HL-60 (cell line): ENCODE results near the gene PRM1.

Experiments used
- DNase-seq, 2 experiments: peaks; one replicate each; pipeline ENCODE4 v3.0.0-alpha.2; 2010 to 2020; ENCODE audit warnings: low read depth in 1 of 2, low spot score in 1 of 2
- H3K27ac ChIP-seq: fragments of 250-450 bp; sonication (Bioruptor Pico); replicated peaks from 2 replicates; pipeline ENCODE4 v1.5.1; 2020; ENCODE audit warnings: mild to moderate bottlenecking, moderate library complexity
- H3K27me3 ChIP-seq: fragments of 250-450 bp; sonication (Bioruptor Pico); 2 replicates; pipeline ENCODE4 v1.5.1; 2021; ENCODE audit warnings: mild to moderate bottlenecking, moderate library complexity; ENCODE audit not compliant: insufficient read depth, poor library complexity, severe bottlenecking
- H3K4me3 ChIP-seq: replicated peaks from 2 replicates; pipeline ENCODE4 v1.5.1; 2011; ENCODE audit warnings: mild to moderate bottlenecking, control low read depth, low read length; ENCODE audit not compliant: insufficient read depth
- GABPA ChIP-seq: IDR thresholded peaks from 2 replicates; pipeline ENCODE4 v1.6.1; 2012; ENCODE audit warnings: low read depth
- POLR2AphosphoS5 ChIP-seq: IDR thresholded peaks from 2 replicates; pipeline ENCODE4 v1.6.1; 2012; ENCODE audit warnings: low read depth
- SPI1 ChIP-seq: IDR thresholded peaks from 2 replicates; pipeline ENCODE4 v1.6.1; 2012; ENCODE audit warnings: low read depth, mild to moderate bottlenecking, borderline replicate concordance
- TF ChIP-seq, protein P1 (sequence below): IDR thresholded peaks from 2 replicates; pipeline ENCODE4 v1.6.1; 2012; ENCODE audit warnings: low read depth; ENCODE audit not compliant: insufficient replicate concordance
- TF ChIP-seq, protein P2 (sequence below): IDR thresholded peaks from one replicate; pipeline ENCODE4 v1.5.1; 2011; ENCODE audit warnings: low read length, control low read depth, inconsistent platforms; ENCODE audit not compliant: insufficient read depth

PRM1 gene

DNA sequence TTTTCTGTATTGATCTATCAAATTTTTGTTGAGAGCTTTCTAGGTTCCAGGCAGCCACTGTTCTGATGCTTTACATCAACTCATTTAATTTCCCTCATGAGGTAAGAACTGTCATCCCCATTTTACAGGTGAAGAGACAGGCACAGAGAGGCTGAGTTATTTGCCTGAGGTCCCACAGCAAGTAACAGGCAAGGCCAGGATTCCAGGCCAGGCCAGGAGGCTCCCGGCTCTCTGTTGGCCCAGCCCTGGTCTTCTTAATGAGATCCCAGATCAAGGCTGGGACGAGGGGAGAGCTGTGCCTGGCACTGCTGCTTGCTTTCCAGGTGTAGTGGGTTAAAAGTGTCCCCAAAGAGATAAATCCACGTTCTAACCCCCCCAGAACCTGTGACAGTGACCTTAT lies 41.7 kb upstream of the PRM1 start:
- Histone ChIP-seq H3K27ac (no peak overlapping the region), H3K4me3 (no peak overlapping the region), H3K27me3 (no peaks in the 10 kb centered on the region)
- no peak for TF ChIP-seq SPI1
- TF ChIP-seq GABPA, result no peak
- TF ChIP-seq POLR2AphosphoS5, result no peak
- TF ChIP-seq, protein P1, sequence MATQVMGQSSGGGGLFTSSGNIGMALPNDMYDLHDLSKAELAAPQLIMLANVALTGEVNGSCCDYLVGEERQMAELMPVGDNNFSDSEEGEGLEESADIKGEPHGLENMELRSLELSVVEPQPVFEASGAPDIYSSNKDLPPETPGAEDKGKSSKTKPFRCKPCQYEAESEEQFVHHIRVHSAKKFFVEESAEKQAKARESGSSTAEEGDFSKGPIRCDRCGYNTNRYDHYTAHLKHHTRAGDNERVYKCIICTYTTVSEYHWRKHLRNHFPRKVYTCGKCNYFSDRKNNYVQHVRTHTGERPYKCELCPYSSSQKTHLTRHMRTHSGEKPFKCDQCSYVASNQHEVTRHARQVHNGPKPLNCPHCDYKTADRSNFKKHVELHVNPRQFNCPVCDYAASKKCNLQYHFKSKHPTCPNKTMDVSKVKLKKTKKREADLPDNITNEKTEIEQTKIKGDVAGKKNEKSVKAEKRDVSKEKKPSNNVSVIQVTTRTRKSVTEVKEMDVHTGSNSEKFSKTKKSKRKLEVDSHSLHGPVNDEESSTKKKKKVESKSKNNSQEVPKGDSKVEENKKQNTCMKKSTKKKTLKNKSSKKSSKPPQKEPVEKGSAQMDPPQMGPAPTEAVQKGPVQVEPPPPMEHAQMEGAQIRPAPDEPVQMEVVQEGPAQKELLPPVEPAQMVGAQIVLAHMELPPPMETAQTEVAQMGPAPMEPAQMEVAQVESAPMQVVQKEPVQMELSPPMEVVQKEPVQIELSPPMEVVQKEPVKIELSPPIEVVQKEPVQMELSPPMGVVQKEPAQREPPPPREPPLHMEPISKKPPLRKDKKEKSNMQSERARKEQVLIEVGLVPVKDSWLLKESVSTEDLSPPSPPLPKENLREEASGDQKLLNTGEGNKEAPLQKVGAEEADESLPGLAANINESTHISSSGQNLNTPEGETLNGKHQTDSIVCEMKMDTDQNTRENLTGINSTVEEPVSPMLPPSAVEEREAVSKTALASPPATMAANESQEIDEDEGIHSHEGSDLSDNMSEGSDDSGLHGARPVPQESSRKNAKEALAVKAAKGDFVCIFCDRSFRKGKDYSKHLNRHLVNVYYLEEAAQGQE, result no peak
- TF ChIP-seq, protein P2, sequence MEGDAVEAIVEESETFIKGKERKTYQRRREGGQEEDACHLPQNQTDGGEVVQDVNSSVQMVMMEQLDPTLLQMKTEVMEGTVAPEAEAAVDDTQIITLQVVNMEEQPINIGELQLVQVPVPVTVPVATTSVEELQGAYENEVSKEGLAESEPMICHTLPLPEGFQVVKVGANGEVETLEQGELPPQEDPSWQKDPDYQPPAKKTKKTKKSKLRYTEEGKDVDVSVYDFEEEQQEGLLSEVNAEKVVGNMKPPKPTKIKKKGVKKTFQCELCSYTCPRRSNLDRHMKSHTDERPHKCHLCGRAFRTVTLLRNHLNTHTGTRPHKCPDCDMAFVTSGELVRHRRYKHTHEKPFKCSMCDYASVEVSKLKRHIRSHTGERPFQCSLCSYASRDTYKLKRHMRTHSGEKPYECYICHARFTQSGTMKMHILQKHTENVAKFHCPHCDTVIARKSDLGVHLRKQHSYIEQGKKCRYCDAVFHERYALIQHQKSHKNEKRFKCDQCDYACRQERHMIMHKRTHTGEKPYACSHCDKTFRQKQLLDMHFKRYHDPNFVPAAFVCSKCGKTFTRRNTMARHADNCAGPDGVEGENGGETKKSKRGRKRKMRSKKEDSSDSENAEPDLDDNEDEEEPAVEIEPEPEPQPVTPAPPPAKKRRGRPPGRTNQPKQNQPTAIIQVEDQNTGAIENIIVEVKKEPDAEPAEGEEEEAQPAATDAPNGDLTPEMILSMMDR, result no peak
- no peak for DNase-seq

DNA sequence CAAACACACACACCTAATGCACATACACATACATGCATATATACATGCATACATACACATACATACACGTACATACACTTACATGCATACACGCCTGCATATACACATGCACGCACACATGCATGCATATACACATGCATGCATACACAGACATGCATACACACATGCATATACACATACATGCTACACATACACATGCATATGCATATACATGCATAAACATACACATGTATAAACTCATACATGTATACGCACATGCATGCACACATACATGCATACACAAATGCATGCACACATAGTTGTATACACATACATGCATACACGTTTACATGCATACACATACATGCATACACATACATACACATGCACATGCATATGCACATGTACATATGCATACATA lies 40.5 kb upstream of the PRM1 start:
- no peak overlapping the region for H3K27ac ChIP-seq
- no peak for DNase-seq

DNA sequence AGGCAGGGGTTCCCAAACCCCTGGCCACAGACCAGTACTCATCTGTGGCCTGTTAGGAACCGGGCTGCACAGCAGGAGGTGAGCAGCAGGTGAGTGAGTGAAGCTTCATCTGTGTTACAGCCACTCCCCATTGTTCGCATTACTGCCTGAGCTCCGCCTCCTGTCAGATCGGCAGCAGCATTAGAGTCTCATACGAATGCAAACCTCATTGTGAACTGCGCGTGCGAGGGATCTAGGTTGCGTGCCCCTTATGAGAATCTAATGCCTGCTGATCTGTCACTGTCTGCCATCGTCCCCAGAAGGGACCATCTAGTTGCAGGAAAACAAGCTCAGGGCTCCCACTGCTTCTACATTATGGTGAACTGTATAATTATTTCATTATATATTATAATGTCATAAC lies 39.0 kb upstream of the PRM1 start:
- Histone ChIP-seq H3K4me3 (no peak overlapping the region), H3K27ac (no peak overlapping the region), H3K27me3 (no peaks in the 10 kb centered on the region)
- no peak for TF ChIP-seq GABPA
- TF ChIP-seq POLR2AphosphoS5, result no peak
- TF ChIP-seq, protein P2, result no peak
- TF ChIP-seq SPI1, result no peak
- TF ChIP-seq, protein P1, result no peak
- DNase-seq, result no peak

More for the DNA sequence above, 40.5 kb upstream of the PRM1 start:
- TF ChIP-seq GABPA (no peak), POLR2AphosphoS5 (no peak), SPI1 (no peak)
- TF ChIP-seq, protein P2, result no peak
- TF ChIP-seq, protein P1, result no peak
- H3K27me3 ChIP-seq, result no peaks in the 10 kb centered on the region
- H3K4me3 ChIP-seq, result no peak overlapping the region
